Sigmoid colon (tissue), 3 donors: ENCODE measurements around the gene GNPDA1.

Source experiments
- POLR2A ChIP-seq, 2 donors: fragments of 450-650 bp; IDR thresholded peaks; one replicate each; pipeline ENCODE4 v1.6.1; 2016; ENCODE audit warnings: antibody characterized with exemption in 2 of 2, mild to moderate bottlenecking in 2 of 2, moderate library complexity in 2 of 2
- TF ChIP-seq, protein P1 (sequence below), 4 experiments: fragments of 450-650 bp in 3 of 4; fragments of 200-600 bp in 1 of 4; IDR thresholded peaks; one replicate each; pipeline ENCODE4 v1.5.1; 2016 to 2019; ENCODE audit warnings: antibody characterized with exemption in 4 of 4, mild to moderate bottlenecking in 3 of 4, moderate library complexity in 2 of 4

DNA sequence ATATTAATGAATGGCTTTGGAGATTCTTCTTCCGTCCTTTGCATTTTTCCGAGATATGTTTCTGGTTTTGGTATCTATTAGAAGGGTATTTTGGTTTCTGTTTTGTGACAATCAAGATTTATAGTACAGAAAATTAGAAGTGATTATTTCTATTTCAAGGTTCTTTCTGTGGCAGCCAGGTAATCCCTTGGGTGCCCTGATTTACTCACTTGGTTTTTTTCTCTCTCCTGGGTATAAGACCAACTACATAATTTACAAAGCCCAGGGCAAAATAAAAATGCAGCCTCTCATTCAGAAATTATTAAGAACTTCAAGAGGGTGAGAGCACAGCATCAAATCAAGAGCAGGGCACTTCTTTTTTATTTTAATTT is 45.9 kb downstream of the GNPDA1 start:
- TF ChIP-seq, protein P1, sequence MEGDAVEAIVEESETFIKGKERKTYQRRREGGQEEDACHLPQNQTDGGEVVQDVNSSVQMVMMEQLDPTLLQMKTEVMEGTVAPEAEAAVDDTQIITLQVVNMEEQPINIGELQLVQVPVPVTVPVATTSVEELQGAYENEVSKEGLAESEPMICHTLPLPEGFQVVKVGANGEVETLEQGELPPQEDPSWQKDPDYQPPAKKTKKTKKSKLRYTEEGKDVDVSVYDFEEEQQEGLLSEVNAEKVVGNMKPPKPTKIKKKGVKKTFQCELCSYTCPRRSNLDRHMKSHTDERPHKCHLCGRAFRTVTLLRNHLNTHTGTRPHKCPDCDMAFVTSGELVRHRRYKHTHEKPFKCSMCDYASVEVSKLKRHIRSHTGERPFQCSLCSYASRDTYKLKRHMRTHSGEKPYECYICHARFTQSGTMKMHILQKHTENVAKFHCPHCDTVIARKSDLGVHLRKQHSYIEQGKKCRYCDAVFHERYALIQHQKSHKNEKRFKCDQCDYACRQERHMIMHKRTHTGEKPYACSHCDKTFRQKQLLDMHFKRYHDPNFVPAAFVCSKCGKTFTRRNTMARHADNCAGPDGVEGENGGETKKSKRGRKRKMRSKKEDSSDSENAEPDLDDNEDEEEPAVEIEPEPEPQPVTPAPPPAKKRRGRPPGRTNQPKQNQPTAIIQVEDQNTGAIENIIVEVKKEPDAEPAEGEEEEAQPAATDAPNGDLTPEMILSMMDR (IDR thresholded peaks at IDR 0.05): no peak
- TF ChIP-seq POLR2A (IDR thresholded peaks at IDR 0.05): no peak
